Stomach (tissue), 9 donors: Measurements from ENCODE around the gene SPP1. TPM values are rescaled to one million over a fixed set of nuclear protein-coding genes. Genes with fewer than 3 reads are reported as not detected.
A peak's percentile ranks its signal among the peaks of the same experiment; 100 is the strongest.

ENCODE experiments used
- DNase-seq, 2 donors: peaks; one replicate each; pipeline versions ENCODE4 v3.0.0 to v3.0.0-alpha.2; 2013 to 2019
- H3K27ac ChIP-seq, 5 donors: fragments of 200-600 bp in 4 of 5; sonication (generic) in 4 of 5; one replicate each; pipeline ENCODE4 v1.5.1; 2013 to 2019; ENCODE audit warnings: mild to moderate bottlenecking in 1 of 5, moderate library complexity in 1 of 5
- H3K27me3 ChIP-seq, 3 donors: fragments of 200-600 bp; sonication (generic); one replicate each; pipeline ENCODE4 v1.5.1; 2017 to 2019; ENCODE audit warnings: mixed run types in 1 of 3
- H3K36me3 ChIP-seq, 4 donors: fragments of 200-600 bp; sonication (generic); 1 replicate in 3 of 4; 2 replicates in 1 of 4; pipeline ENCODE4 v1.5.1; 2016 to 2019
- H3K4me1 ChIP-seq, 4 donors: fragments of 200-600 bp; sonication (generic); one replicate each; pipeline ENCODE4 v1.5.1; 2016 to 2019
- H3K4me3 ChIP-seq, 4 donors: fragments of 200-600 bp; sonication (generic) in 3 of 4; one replicate each; pipeline ENCODE4 v1.5.1; 2016 to 2019; ENCODE audit warnings: mild to moderate bottlenecking in 1 of 4
- H3K9me3 ChIP-seq, 4 donors: fragments of 200-600 bp; sonication (generic); one replicate each; pipeline ENCODE4 v1.5.1; 2016 to 2019
- CTCF ChIP-seq, 7 experiments: fragments of 450-650 bp in 4 of 7; fragments of 200-600 bp in 3 of 7; sonication (generic) in 3 of 7; IDR thresholded peaks; one replicate each; pipeline ENCODE4 v1.5.1; 2016 to 2019; ENCODE audit warnings: antibody characterized with exemption in 7 of 7, control low read depth in 2 of 7, mild to moderate bottlenecking in 1 of 7
- EP300 ChIP-seq: sonication (generic); formaldehyde crosslinking; IDR thresholded peaks from one replicate; pipeline ENCODE4 v1.6.1; 2017; ENCODE audit warnings: antibody characterized with exemption
- POLR2A ChIP-seq, 4 donors: fragments of 450-650 bp; IDR thresholded peaks; one replicate each; pipeline ENCODE4 v1.6.1; 2016; ENCODE audit warnings: antibody characterized with exemption in 4 of 4, control low read depth in 2 of 4, mild to moderate bottlenecking in 1 of 4, moderate library complexity in 1 of 4
- POLR2AphosphoS5 ChIP-seq, 3 donors: sonication (generic); formaldehyde crosslinking; IDR thresholded peaks; one replicate each; pipeline ENCODE4 v1.6.1; 2016; ENCODE audit warnings: antibody characterized with exemption in 3 of 3
- WGBS, 5 donors: extraction: QIAGEN DNeasy Blood & Tissue Kit in 3 of 5; methylation state at CpG; one replicate each; pipeline versions ENCODE4 v1.1.5 to v1.1.7; 2013 to 2018; 5-methylcytosine and 5-hydroxymethylcytosine counted together
- intact Hi-C: fragments of 100-400 bp; cut with DNase I; formaldehyde crosslinking; loops from one replicate; pipeline ENCODE4 v1.15.1; 2023; ENCODE audit warnings: low total_unique reads
- polyA plus RNA-seq, 3 donors: library from polyadenylated mRNA; stranded (reverse); fragments of 200-250 nt; gene quantifications; one replicate each; pipeline ENCODE4 v1.2.3, GENCODE V29; 2013
- total RNA-seq, 5 donors: library from RNA; depleted of rRNA; stranded (reverse); fragments of >200 nt; gene quantifications; one replicate each; pipeline versions ENCODE4 v1.1.0 to v1.2.3, GENCODE V29; 2014 to 2016
- donor health status: healthy with polysubstance abuse.
- donor health status: Bipolar disorder and iron deficiency.
- donor health status: healthy.

Gene SPP1
- total and polyA plus RNA-seq, 8 donors, result 2.3 to 80.8 (median 10.9) TPM

GRCh38 chr4:87947381-87948160, 27.9 kb upstream of the SPP1 start:
- Histone ChIP-seq H3K9me3 (no peaks in the 10 kb centered on the region), H3K4me1 (peaks cover 0 to 10% (median 3%) of the 10 kb centered on the region in 4 donors), H3K4me3 (no peak overlapping the region), H3K27ac (no peak overlapping the region), H3K27me3 (no peaks in the 10 kb centered on the region), H3K36me3 (no peaks in the 10 kb centered on the region)
- no peak for DNase-seq
- intact Hi-C loops, result no loop called here
- 72 to 87% (median 84%) methylated on average over 6 of the region's 6 CpGs for WGBS, 5 donors
- TF ChIP-seq CTCF (IDR thresholded peaks at IDR 0.05) (no peak), POLR2AphosphoS5 (IDR thresholded peaks at IDR 0.05) (no peak), EP300 (no peak), POLR2A (IDR thresholded peaks at IDR 0.05) (no peak)

GRCh38 chr4:87949961-87950360, 25.6 kb upstream of the SPP1 start:
- peak in 1 of 3 donors; percentile 35 for TF ChIP-seq POLR2AphosphoS5 (IDR thresholded peaks at IDR 0.05)
- TF ChIP-seq CTCF (IDR thresholded peaks at IDR 0.05), result no peak
- TF ChIP-seq POLR2A (IDR thresholded peaks at IDR 0.05), result no peak
- TF ChIP-seq EP300, result no peak
- intact Hi-C loops, result no loop called here
- Histone ChIP-seq H3K36me3 (no peaks in the 10 kb centered on the region), H3K4me1 (peaks cover 0 to 10% (median 3%) of the 10 kb centered on the region in 4 donors), H3K9me3 (no peaks in the 10 kb centered on the region), H3K4me3 (no peak overlapping the region), H3K27me3 (no peaks in the 10 kb centered on the region), H3K27ac (no peak overlapping the region)
- whole genome bisulfite sequencing, 5 donors, result 16 to 26% (median 22%) methylated on average over 1 of the region's 1 CpG
- peak in 1 of 2 donors; percentile 44 for DNase-seq

GRCh38 chr4:87950493-87950892, 25.0 kb upstream of the SPP1 start:
- no peak overlapping the region for H3K27ac ChIP-seq
- no peaks in the 10 kb centered on the region for H3K9me3 ChIP-seq
- peaks cover 0 to 10% (median 3%) of the 10 kb centered on the region in 4 donors for H3K4me1 ChIP-seq
- H3K36me3 ChIP-seq, result no peaks in the 10 kb centered on the region
- no peak for TF ChIP-seq POLR2A (IDR thresholded peaks at IDR 0.05)
- TF ChIP-seq CTCF (IDR thresholded peaks at IDR 0.05), result no peak
- no peak for TF ChIP-seq POLR2AphosphoS5 (IDR thresholded peaks at IDR 0.05)
- TF ChIP-seq EP300, result no peak
- H3K27me3 ChIP-seq, result no peaks in the 10 kb centered on the region
- DNase-seq, result no peak
- H3K4me3 ChIP-seq, result no peak overlapping the region
- intact Hi-C loops, result no loop called here

- no peaks in the 10 kb centered on the region for H3K9me3 ChIP-seq
- H3K36me3 ChIP-seq, result no peaks in the 10 kb centered on the region
- H3K4me3 ChIP-seq, result no peak overlapping the region
- H3K27ac ChIP-seq, result no peak overlapping the region
- no peak for DNase-seq
- peaks cover 0 to 10% (median 3%) of the 10 kb centered on the region in 4 donors for H3K4me1 ChIP-seq
- intact Hi-C loops, result no loop called here
- TF ChIP-seq CTCF (IDR thresholded peaks at IDR 0.05), result no peak
- no peak for TF ChIP-seq POLR2A (IDR thresholded peaks at IDR 0.05)
- no peak for TF ChIP-seq POLR2AphosphoS5 (IDR thresholded peaks at IDR 0.05)
- TF ChIP-seq EP300, result no peak
- H3K27me3 ChIP-seq, result no peaks in the 10 kb centered on the region
- WGBS, 5 donors, result 80 to 86% (median 82%) methylated on average over 3 of the region's 3 CpGs
Measured at GRCh38 chr4:87950936-87951511, 24.5 kb upstream of the SPP1 start.
